Duodenal mucosa (tissue), 2 donors: Measurements from ENCODE around the gene KASH5.
A peak's percentile ranks its signal among the peaks of the same experiment; 100 is the strongest.
"Not testable (repeated sequence)": the region's sequence is repeated elsewhere in the genome, so short reads cannot be mapped to it uniquely, and the experiment has no call there.

Experiments
- H3K27ac ChIP-seq: one replicate; pipeline ENCODE4 v1.7.0; 2013; ENCODE audit warnings: low read depth, low read length
- H3K27me3 ChIP-seq, 2 donors: one replicate each; pipeline ENCODE4 v1.7.0; 2013; ENCODE audit warnings: low read length in 2 of 2, control low read depth in 1 of 2; ENCODE audit not compliant: insufficient read depth in 2 of 2, control insufficient read depth in 1 of 2
- H3K36me3 ChIP-seq, 2 donors: one replicate each; pipeline ENCODE4 v1.7.0; 2013; ENCODE audit warnings: low read length in 2 of 2, control low read depth in 1 of 2; ENCODE audit not compliant: insufficient read depth in 2 of 2, control insufficient read depth in 1 of 2
- H3K4me1 ChIP-seq, 2 donors: one replicate each; pipeline ENCODE4 v1.7.0; 2013; ENCODE audit warnings: low read length in 2 of 2, control low read depth in 1 of 2; ENCODE audit not compliant: insufficient read depth in 2 of 2, control insufficient read depth in 1 of 2
- H3K4me3 ChIP-seq, 2 donors: one replicate each; pipeline ENCODE4 v1.7.0; 2013; ENCODE audit warnings: low read length in 2 of 2, low read depth in 1 of 2
- H3K9ac ChIP-seq, 2 donors: one replicate each; pipeline ENCODE4 v1.7.0; 2013; ENCODE audit warnings: low read length in 2 of 2, low read depth in 1 of 2
- H3K9me3 ChIP-seq, 2 donors: one replicate each; pipeline ENCODE4 v1.7.0; 2013; ENCODE audit warnings: low read length in 2 of 2, control low read depth in 1 of 2; ENCODE audit not compliant: control insufficient read depth in 1 of 2

Gene KASH5

DNA sequence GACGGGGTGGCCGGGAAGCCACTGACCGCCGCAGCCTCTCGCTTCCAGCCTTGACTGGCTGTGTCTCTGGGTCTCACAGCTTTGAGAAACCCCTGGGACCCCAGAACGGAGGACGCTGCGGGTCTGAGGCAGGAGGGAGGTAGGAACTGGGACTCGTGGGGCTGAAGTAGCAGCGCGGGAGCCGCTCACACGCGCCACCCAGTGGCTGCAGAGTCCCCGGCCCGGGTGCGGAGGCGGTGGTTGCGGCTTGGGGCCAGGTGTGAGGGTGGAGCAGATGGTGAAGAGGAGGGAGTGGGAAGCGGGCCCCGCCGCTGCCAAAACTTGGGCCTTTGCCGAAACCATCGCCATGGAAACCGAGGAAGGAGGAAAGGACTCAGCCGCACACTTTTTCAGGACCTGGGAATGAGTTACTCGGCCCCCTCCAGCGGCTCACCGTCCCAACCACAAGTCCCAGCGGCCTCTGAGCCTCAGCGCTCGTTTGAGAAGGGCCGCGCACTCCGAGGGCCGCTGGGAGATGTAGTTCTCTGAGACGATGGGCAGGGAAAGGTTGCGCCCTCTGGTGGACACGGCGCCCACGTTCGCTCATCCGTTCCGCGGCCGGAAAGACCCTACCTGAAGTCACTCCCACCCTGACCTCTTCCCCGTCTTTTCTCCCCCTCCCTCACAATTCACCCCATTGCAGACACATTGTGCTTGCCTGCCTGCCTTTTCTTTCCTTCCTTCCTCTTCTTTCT is 55.5 kb downstream of the KASH5 start:
- peaks cover 0 to 5% of the 10 kb centered on the region in 2 donors for H3K4me1 ChIP-seq
- H3K9ac ChIP-seq = peak overlapping the region in 1 of 2 donors; percentile 84
- H3K4me3 ChIP-seq = peak overlapping the region; percentile 79 to 84
- no peaks in the 10 kb centered on the region for H3K9me3 ChIP-seq
- H3K27me3 ChIP-seq = peaks cover 24 to 35% of the 10 kb centered on the region in 2 donors
- peak overlapping the region; percentile 66 for H3K27ac ChIP-seq
- peaks cover 0 to 6% of the 10 kb centered on the region in 2 donors for H3K36me3 ChIP-seq

DNA sequence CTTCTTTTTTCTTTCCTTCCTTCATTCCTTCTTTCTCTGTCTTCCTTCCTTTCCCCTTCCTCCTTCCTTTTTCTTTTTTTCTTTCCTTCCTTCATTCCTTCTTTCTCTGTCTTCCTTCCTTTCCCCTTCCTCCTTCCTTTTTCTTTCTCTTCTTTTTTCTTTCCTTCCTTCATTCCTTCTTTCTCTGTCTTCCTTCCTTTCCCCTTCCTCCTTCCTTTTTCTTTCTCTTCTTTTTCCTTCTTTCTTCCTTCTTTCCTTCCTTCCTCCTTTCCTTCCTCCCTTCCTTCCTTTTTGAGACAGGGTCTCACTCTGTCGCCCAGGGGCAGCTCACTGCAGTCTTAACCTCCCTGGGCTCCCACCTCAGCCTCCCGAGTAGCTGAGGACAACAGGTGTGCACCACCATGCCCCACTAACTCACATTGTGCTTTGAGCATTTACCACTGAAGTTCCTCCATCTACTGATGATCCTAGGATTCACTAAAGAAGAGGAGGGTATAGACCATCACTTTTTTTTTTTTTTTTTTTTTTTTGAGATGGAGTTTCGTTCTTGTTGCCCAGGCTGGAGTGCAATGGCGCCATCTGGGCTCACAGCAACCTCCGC is 56.2 kb downstream of the KASH5 start:
- H3K27ac ChIP-seq, H3K9me3 ChIP-seq, H3K4me1 ChIP-seq, H3K9ac ChIP-seq: not testable (repeated sequence)
- peaks cover 19 to 29% of the 10 kb centered on the region in 2 donors for H3K27me3 ChIP-seq
- peak overlapping the region in 1 of 2 donors; percentile 84 for H3K4me3 ChIP-seq
- peaks cover 0 to 11% of the 10 kb centered on the region in 2 donors for H3K36me3 ChIP-seq

DNA sequence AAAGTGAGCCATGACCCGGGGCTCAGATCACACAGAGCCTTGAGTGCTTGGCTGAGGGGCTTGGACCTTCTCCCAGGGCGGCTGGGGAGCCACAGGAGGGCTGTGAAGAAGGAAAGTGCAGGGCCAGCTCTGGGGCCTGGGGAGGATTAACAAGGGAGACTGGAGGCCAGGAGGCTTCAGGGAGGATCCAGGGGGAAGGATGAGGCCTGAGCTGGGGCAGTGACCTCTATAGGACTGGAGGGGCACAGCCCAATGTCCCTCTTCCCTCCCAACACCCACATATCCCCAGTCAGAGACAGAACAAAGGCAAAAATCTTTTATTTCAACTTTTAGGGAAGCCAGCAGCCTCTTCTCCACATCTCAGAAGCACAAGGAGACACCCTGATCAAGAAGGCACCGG is 57.9 kb downstream of the KASH5 start:
- peaks cover 1 to 11% of the 10 kb centered on the region in 2 donors for H3K27me3 ChIP-seq
- H3K9ac ChIP-seq = no peak overlapping the region
- no peak overlapping the region for H3K27ac ChIP-seq
- peaks cover 9 to 11% of the 10 kb centered on the region in 2 donors for H3K4me1 ChIP-seq
- no peak overlapping the region for H3K4me3 ChIP-seq
- peaks cover 0 to 18% of the 10 kb centered on the region in 2 donors for H3K36me3 ChIP-seq
- no peaks in the 10 kb centered on the region for H3K9me3 ChIP-seq

DNA sequence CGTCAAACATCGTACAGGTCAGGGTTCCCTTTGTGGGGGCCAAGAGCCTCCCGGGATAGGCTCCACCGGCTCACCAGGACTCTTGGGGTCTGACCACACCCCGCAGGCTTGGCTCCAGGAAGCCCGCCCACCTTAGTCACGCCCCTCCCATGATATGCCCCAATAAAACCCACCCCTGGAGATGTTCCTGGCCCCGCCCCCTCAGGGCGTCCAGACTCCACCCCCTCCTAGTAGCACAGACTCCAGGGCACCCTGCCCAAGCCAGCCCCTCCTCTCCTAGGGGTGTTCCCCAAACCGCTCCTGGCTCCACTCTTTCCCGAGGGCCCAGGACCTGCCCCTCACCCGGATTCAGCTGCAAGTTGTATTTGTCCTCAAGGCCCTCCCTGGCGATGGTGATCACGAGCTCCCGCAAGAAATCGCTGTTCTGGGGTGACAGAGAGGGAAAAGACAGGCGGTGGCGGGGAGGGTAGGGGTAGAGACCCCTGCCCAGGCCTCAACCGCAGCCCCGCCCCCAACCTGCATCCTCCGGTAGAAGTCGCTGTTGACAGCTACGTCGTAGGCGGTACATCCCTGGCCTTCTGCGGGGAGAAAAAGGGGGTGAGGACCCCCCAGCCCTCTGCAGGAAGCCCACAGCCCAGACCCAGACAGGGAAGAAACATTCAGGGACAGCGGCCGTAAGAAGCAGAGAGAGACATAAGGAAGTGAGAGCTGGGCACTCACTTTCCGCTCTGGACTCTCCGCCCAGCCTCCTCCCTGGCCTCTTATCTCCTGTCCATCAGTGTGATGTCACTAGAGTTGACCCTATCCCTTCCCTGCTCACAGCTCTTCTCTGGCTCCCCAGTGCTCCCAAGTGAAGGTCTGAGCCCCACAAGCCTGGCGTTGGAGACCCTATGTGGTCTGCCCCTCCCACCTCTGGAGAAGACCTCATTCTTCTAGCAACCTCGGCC is 59.7 kb downstream of the KASH5 start:
- no peaks in the 10 kb centered on the region for H3K27me3 ChIP-seq
- H3K36me3 ChIP-seq = peaks cover 0 to 18% of the 10 kb centered on the region in 2 donors
- H3K9ac ChIP-seq = no peak overlapping the region
- no peaks in the 10 kb centered on the region for H3K9me3 ChIP-seq
- H3K4me3 ChIP-seq = no peak overlapping the region
- no peak overlapping the region for H3K27ac ChIP-seq
- peaks cover 5 to 9% of the 10 kb centered on the region in 2 donors for H3K4me1 ChIP-seq

DNA sequence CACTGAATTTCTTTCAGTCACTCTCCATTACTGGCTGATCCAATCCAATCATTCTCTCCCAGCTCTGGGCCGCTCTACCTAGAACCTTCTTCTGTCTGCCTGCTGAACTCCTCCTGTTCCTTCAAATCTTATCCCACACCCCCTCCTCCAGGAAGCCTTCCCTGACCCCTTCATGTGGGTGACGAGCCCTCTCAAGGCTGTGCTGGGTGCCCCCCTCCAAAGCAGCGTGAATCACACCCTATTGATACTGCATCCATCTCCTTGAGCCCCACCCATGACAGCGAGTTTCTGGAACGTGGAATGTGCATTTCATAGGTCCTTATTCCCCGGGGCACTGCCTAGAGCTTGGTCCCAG is 60.4 kb downstream of the KASH5 start:
- Histone ChIP-seq H3K27ac (no peak overlapping the region), H3K9ac (no peak overlapping the region), H3K36me3 (peaks cover 0 to 18% of the 10 kb centered on the region in 2 donors), H3K4me3 (no peak overlapping the region), H3K9me3 (no peaks in the 10 kb centered on the region), H3K4me1 (peaks cover 5 to 9% of the 10 kb centered on the region in 2 donors), H3K27me3 (no peaks in the 10 kb centered on the region)

DNA sequence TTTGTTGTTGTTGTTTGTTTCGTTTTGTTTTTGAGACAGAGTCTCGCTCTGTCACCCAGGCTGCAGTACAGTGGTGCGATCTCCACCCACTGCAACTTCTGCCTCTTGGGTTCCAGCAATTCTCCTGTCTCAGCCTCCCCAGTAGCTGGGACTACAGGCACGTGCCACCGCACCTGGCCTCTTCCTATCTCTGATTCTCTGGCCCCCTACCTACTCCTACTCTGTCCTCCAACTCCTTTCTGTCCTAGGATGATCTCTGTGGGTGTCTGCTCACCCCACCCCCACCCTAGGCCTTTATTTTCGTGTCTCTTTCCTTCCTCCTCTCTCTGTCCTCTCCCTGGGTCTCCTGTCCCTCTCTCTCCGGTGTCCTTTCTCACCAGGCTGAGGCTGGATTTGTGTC is 62.4 kb downstream of the KASH5 start:
- Histone ChIP-seq H3K27ac (no peak overlapping the region), H3K36me3 (peaks cover 0 to 18% of the 10 kb centered on the region in 2 donors), H3K27me3 (no peaks in the 10 kb centered on the region), H3K9me3 (no peaks in the 10 kb centered on the region), H3K9ac (peak overlapping the region; percentile 32 to 93), H3K4me3 (peak overlapping the region; percentile 42 to 96), H3K4me1 (peaks cover 13 to 15% of the 10 kb centered on the region in 2 donors)

DNA sequence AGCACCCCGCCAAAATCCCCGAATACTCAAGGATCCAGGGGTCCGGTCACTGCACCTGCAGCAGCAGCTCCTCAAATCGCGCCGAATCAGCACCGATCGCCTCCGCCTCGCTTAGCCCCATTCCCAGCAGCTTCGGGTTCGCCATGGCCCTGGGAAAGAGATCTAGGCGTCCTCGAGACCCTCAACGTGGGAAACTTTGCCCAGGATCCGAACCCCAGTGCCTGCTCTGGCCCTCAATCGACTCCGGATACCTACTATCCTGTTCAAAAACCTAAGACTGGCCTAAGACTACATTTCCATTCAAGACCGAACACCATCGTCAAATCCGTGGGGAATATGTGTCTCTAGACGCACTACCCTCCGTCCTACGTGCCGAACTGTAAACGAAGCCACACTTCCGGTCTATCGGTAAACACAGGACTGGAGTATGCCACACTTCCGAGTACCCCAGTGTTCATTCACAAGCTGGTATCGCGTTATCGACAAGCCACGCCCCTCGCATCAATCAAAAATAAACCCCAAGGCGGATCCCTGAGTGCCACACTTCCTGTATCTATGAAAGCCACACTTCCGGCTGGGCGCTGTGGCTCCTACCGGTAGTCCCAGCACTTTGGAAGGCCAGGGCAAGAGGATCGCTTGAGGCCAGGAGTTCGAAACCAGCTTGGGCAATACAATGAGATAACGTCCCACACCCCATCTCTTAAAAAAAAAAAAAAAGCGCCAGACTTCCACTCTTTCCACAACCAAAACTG is 63.6 kb downstream of the KASH5 start, which contains the start of gene PIH1D1:
TSS of gene PIH1D1 (minus strand) at position 385 of the 752 bp plus-strand sequence. CDS start at position 145, 240 bp downstream.
- Histone ChIP-seq H3K4me3 (peak within 1 kb of the TSS; percentile 96 to 99), H3K4me1 (peaks cover 13 to 15% of the 10 kb centered on the region in 2 donors), H3K9me3 (no peaks in the 10 kb centered on the region), H3K27ac (peak within 1 kb of the TSS; percentile 93), H3K36me3 (peaks cover 0 to 18% of the 10 kb centered on the region in 2 donors), H3K9ac (peak within 1 kb of the TSS; percentile 81 to 93), H3K27me3 (no peaks in the 10 kb centered on the region)

DNA sequence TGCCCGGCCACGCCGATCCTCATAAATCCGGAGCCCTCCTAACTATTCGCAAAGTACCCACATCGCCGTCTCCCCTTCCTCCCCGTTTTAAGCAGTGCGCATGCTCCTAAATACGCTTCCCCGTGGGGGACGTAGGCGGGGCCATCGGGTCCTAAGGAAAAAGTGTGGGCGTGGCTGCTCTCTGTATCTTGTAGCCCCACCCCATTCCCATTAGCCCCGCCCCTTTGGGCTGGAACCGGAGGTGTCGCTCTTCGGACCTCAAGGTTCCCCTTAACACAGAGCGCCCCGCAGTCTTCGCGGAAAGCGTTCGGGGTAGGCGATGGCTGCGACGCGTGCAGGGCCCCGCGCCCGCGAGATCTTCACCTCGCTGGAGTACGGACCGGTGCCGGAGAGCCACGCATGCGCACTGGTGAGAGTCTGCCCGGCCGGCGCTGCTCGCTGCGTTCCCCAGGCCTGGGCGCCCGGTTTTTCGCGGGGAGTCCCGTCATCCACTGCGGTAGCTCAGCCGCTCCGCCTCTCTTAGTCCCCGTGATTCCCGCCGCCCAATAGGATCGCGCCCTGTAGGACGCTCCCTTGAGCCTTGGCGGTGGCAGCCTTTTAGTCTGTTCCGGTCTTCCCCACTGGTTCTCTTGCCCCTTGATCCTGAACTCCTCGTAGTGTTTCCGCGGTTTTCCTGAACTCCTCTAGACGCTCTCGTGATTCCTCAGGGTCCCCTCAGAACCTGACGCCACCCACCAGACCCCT is 65.1 kb downstream of the KASH5 start, which contains the start of gene ALDH16A1:
TSS of gene ALDH16A1 (plus strand) at position 213 of the 744 bp plus-strand sequence. CDS start at position 320, 107 bp downstream.
- Histone ChIP-seq H3K27ac (peak within 1 kb of the TSS; percentile 93), H3K36me3 (peaks cover 0 to 16% of the 10 kb centered on the region in 2 donors), H3K27me3 (no peaks in the 10 kb centered on the region), H3K4me1 (peaks cover 13 to 16% of the 10 kb centered on the region in 2 donors), H3K9me3 (no peaks in the 10 kb centered on the region), H3K9ac (peak within 1 kb of the TSS; percentile 74 to 91), H3K4me3 (peak within 1 kb of the TSS; percentile 80 to 88)

DNA sequence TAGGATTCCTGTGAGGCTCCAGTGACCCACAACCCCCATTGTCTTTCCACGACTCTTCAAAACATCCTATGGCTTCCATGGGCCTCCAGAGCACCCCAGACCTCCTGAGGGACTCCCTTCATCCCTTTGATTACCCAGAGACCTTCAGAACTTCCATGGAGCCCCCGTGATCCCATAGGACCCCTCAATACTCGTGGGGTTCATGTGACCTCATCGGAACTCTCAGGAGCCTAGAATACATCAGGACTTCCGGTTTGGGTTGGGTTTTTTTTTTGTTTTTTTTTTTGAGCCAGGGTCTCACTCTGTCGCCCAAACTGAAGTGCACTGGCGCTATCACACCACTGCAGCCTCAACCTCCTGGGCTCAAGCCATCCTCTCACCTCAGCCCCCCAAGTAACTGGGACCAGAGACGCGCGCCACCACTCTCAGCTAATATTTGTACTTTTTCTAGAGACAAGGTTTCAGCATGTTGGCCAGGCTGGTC is 65.8 kb downstream of the KASH5 start:
- Histone ChIP-seq H3K36me3 (peaks cover 0 to 10% of the 10 kb centered on the region in 2 donors), H3K4me1 (peaks cover 13 to 21% of the 10 kb centered on the region in 2 donors)

More for the DNA sequence above, 65.8 kb downstream of the KASH5 start:
- H3K9me3 ChIP-seq = no peaks in the 10 kb centered on the region
- peak overlapping the region; percentile 80 to 88 for H3K4me3 ChIP-seq
- H3K27ac ChIP-seq = peak overlapping the region; percentile 93
- H3K9ac ChIP-seq = peak overlapping the region; percentile 74 to 91
- no peaks in the 10 kb centered on the region for H3K27me3 ChIP-seq
